H9 (cell line): Measurements from ENCODE around the gene MLLT6. TPM values are rescaled to one million over a fixed set of nuclear protein-coding genes. Genes with fewer than 3 reads are reported as not detected.
A peak's percentile ranks its signal among the peaks of the same experiment; 100 is the strongest.

Experiments
- DNase-seq: peaks from one replicate; pipeline ENCODE4 v3.0.0-alpha.2; 2017
- H2AFZ ChIP-seq: one replicate; pipeline ENCODE4 v1.6.1; 2013; ENCODE audit warnings: mild to moderate bottlenecking, low read length, control low read depth, moderate library complexity
- H2AK5ac ChIP-seq: 2 replicates; pipeline ENCODE4 v1.6.1; 2013; ENCODE audit warnings: low read length, control low read depth, mixed read lengths; ENCODE audit not compliant: insufficient read length
- H2BK120ac ChIP-seq: one replicate; pipeline ENCODE4 v1.6.1; 2013; ENCODE audit warnings: low read depth, mild to moderate bottlenecking, low read length, control low read depth, inconsistent platforms; ENCODE audit not compliant: poor library complexity, severe bottlenecking
- H2BK12ac ChIP-seq: 2 replicates; pipeline ENCODE4 v1.6.1; 2013; ENCODE audit warnings: low read length, control low read depth, mixed read lengths, low read depth; ENCODE audit not compliant: insufficient read length
- H2BK15ac ChIP-seq: 2 replicates; pipeline ENCODE4 v1.6.1; 2013; ENCODE audit warnings: low read depth, low read length, control low read depth
- H2BK20ac ChIP-seq: one replicate; pipeline ENCODE4 v1.6.1; 2013; ENCODE audit warnings: low read depth, mild to moderate bottlenecking, low read length, control low read depth, inconsistent platforms; ENCODE audit not compliant: poor library complexity, severe bottlenecking
- H2BK5ac ChIP-seq: 2 replicates; pipeline ENCODE4 v1.6.1; 2013; ENCODE audit warnings: low read length, control low read depth, mixed read lengths; ENCODE audit not compliant: insufficient read length
- H3K14ac ChIP-seq: 2 replicates; pipeline ENCODE4 v1.6.1; 2013; ENCODE audit warnings: low read length, control low read depth; ENCODE audit not compliant: insufficient read depth
- H3K18ac ChIP-seq: 2 replicates; pipeline ENCODE4 v1.6.1; 2013; ENCODE audit warnings: low read depth, mild to moderate bottlenecking, mixed read lengths, low read length, control low read depth; ENCODE audit not compliant: insufficient read length
- H3K23ac ChIP-seq: 2 replicates; pipeline ENCODE4 v1.6.1; 2013; ENCODE audit warnings: low read length, control low read depth, mixed read lengths, low read depth; ENCODE audit not compliant: insufficient read length
- H3K23me2 ChIP-seq: 2 replicates; pipeline ENCODE4 v1.6.1; 2013; ENCODE audit warnings: low read depth, mild to moderate bottlenecking, mixed read lengths, low read length, control low read depth; ENCODE audit not compliant: insufficient read length, poor library complexity, severe bottlenecking
- H3K27ac ChIP-seq: 2 replicates; pipeline ENCODE4 v1.5.1; 2013; ENCODE audit warnings: low read length, control low read depth, mixed read lengths, low read depth; ENCODE audit not compliant: insufficient read length
- H3K27me3 ChIP-seq: 2 replicates; pipeline ENCODE4 v1.6.1; 2013; ENCODE audit warnings: low read length, control low read depth, inconsistent platforms; ENCODE audit not compliant: insufficient read depth
- H3K4ac ChIP-seq: 2 replicates; pipeline ENCODE4 v1.6.1; 2013; ENCODE audit warnings: low read depth, mild to moderate bottlenecking, control low read depth, inconsistent platforms, low read length, moderate library complexity
- H3K4me1 ChIP-seq: 2 replicates; pipeline ENCODE4 v1.6.1; 2013; ENCODE audit warnings: low read length, control low read depth, inconsistent platforms; ENCODE audit not compliant: insufficient read depth
- H3K4me2 ChIP-seq: 2 replicates; pipeline ENCODE4 v1.6.1; 2013; ENCODE audit warnings: low read length, control low read depth, mixed read lengths; ENCODE audit not compliant: insufficient read length, insufficient read depth
- H3K56ac ChIP-seq: 2 replicates; pipeline ENCODE4 v1.6.1; 2013; ENCODE audit warnings: low read depth, mild to moderate bottlenecking, mixed read lengths, low read length, control low read depth; ENCODE audit not compliant: insufficient read length
- H3K79me1 ChIP-seq: 2 replicates; pipeline ENCODE4 v1.6.1; 2013; ENCODE audit warnings: low read depth, mild to moderate bottlenecking, moderate library complexity, low read length, control low read depth, inconsistent platforms; ENCODE audit not compliant: insufficient read depth, poor library complexity, severe bottlenecking
- H3K79me2 ChIP-seq: 2 replicates; pipeline ENCODE4 v1.6.1; 2013; ENCODE audit warnings: low read length, control low read depth, inconsistent platforms; ENCODE audit not compliant: insufficient read depth
- H3K9ac ChIP-seq: 2 replicates; pipeline ENCODE4 v1.6.1; 2013; ENCODE audit warnings: low read length, control low read depth, mixed read lengths; ENCODE audit not compliant: insufficient read length; ENCODE audit errors: extremely low read depth
- H3K9me3 ChIP-seq: one replicate; pipeline ENCODE4 v1.6.1; 2013; ENCODE audit warnings: low read depth, low read length, inconsistent platforms; ENCODE audit not compliant: control insufficient read depth
- H3T11ph ChIP-seq: one replicate; pipeline ENCODE4 v1.6.1; 2013; ENCODE audit warnings: mild to moderate bottlenecking, low read length, control low read depth, inconsistent platforms
- H4K20me1 ChIP-seq: one replicate; pipeline ENCODE4 v1.6.1; 2013; ENCODE audit not compliant: control insufficient read depth, insufficient read length, insufficient read depth
- H4K5ac ChIP-seq: 2 replicates; pipeline ENCODE4 v1.6.1; 2013; ENCODE audit warnings: low read depth, mild to moderate bottlenecking, mixed read lengths, low read length, control low read depth; ENCODE audit not compliant: insufficient read length
- H4K8ac ChIP-seq: replicated peaks from 2 replicates; pipeline ENCODE4 v1.6.1; 2013; ENCODE audit warnings: low read length, control low read depth, mixed read lengths, low read depth; ENCODE audit not compliant: insufficient read length
- H4K91ac ChIP-seq: 2 replicates; pipeline ENCODE4 v1.6.1; 2013; ENCODE audit warnings: low read depth, mild to moderate bottlenecking, moderate library complexity, mixed read lengths, low read length, control low read depth; ENCODE audit not compliant: insufficient read length
- H3K27ac Mint-ChIP-seq, 3 experiments: 2 replicates in 2 of 3; 3 replicates in 1 of 3; pipeline ENCODE4 v1.8.0; 2020 to 2021; ENCODE audit warnings: mixed read lengths in 3 of 3, mild to moderate bottlenecking in 1 of 3, moderate library complexity in 1 of 3
- H3K27me3 Mint-ChIP-seq: 2 replicates; pipeline ENCODE4 v1.8.0; 2021; ENCODE audit warnings: low read depth, mild to moderate bottlenecking, moderate library complexity, mixed read lengths
- H3K36me3 Mint-ChIP-seq, 3 experiments: 2 replicates in 2 of 3; 3 replicates in 1 of 3; pipeline ENCODE4 v1.8.0; 2020 to 2021; ENCODE audit warnings: low read depth in 3 of 3, mixed read lengths in 3 of 3; ENCODE audit not compliant: insufficient read depth in 1 of 3
- H3K4me1 Mint-ChIP-seq, 2 experiments: 2 replicates each; pipeline ENCODE4 v1.8.0; 2020; ENCODE audit warnings: mixed read lengths in 2 of 2
- H3K4me3 Mint-ChIP-seq, 2 experiments: 2 replicates in 1 of 2; 3 replicates in 1 of 2; pipeline ENCODE4 v1.8.0; 2020 to 2021; ENCODE audit warnings: mild to moderate bottlenecking in 2 of 2, mixed read lengths in 2 of 2, moderate library complexity in 1 of 2
- H3K9me3 Mint-ChIP-seq, 2 experiments: 2 replicates in 1 of 2; 3 replicates in 1 of 2; pipeline ENCODE4 v1.8.0; 2020; ENCODE audit warnings: mild to moderate bottlenecking in 2 of 2, mixed read lengths in 2 of 2, moderate library complexity in 1 of 2
- CTCF ChIP-seq: fragments of 200-600 bp; sonication (generic); conservative IDR thresholded peaks from 3 replicates; pipeline ENCODE4 v1.8.0; 2021; ENCODE audit warnings: antibody characterized with exemption, mild to moderate bottlenecking
- WGBS: extraction: QIAGEN DNeasy Blood & Tissue Kit; methylation state at CpG from one replicate; pipeline ENCODE4 v1.1.7; 2013; ENCODE audit warnings: missing lambda C conversion rate, low lambda C conversion rate, mixed read lengths; ENCODE audit not compliant: insufficient read length; ENCODE audit errors: extremely low coverage; 5-methylcytosine and 5-hydroxymethylcytosine counted together
- total RNA-seq: library from RNA; stranded (reverse); gene quantifications from 2 replicates; pipeline ENCODE4 v1.2.1, GENCODE V29; 2021

The MLLT6 gene
- total RNA-seq, 1 experiment from 2014 or later: 26.4 TPM

- Histone ChIP-seq H3K4ac (no peak overlapping the region), H3K4me2 (no peak overlapping the region), H2BK5ac (no peak overlapping the region), H2AK5ac (no peak overlapping the region), H3K18ac (no peak overlapping the region), H4K8ac (no peak overlapping the region), H3K23me2 (peaks cover 18% of the 10 kb centered on the region), H2BK15ac (no peak overlapping the region), H3K79me1 (peaks cover 13% of the 10 kb centered on the region), H3K23ac (no peak overlapping the region), H3T11ph (no peak overlapping the region), H4K20me1 (no peaks in the 10 kb centered on the region), H3K56ac (no peak overlapping the region), H4K5ac (no peak overlapping the region), H2AFZ (no peak overlapping the region), H2BK20ac (no peak overlapping the region), H2BK12ac (no peak overlapping the region), H3K27me3 (no peaks in the 10 kb centered on the region), H3K9me3 (no peaks in the 10 kb centered on the region), H2BK120ac (no peak overlapping the region), H3K27ac (no peak overlapping the region), H3K4me1 (peaks cover 5% of the 10 kb centered on the region; the same call in 1 of the 2 replicates), H3K14ac (peak overlapping the region; percentile 31), H4K91ac (no peak overlapping the region), H3K79me2 (peaks cover 62% of the 10 kb centered on the region), H3K9ac (no peak overlapping the region)
- TF ChIP-seq CTCF: no peak
- Mint-ChIP-seq H3K27ac (peak overlapping the region; percentile 46 to 92 (median 53); a peak in 6 of 7 replicates), H3K4me1 (peaks cover 46 to 61% of the 10 kb centered on the region in 2 experiments), H3K4me3 (peak overlapping the region; percentile 39 to 59), H3K36me3 (peaks cover 19 to 35% (median 34%) of the 10 kb centered on the region in 3 experiments), H3K9me3 (no peaks in the 10 kb centered on the region; a peak in 1 of 5 replicates), H3K27me3 (no peaks in the 10 kb centered on the region; the same call in none of the 2 replicates)
- DNase-seq: peak; percentile 51
- WGBS: no CpG with 5 or more reads among the region's 4 CpGs
These were observed 38.6 kb downstream of the MLLT6 start for GRCh38 chr17:38743556-38744171.
